OCI-LY1 (cell line): Measurements from ENCODE around the gene FBXO9.

Source experiments
- H2AFZ ChIP-seq: fragments of 200-600 bp; sonication (generic), shearing (Covaris generic); 2 replicates; pipeline ENCODE4 v1.6.0; 2014; ENCODE audit warnings: antibody characterized with exemption, mild to moderate bottlenecking, low read length
- H3F3A ChIP-seq: fragments of 200-600 bp; sonication (generic), shearing (Covaris generic); 2 replicates; pipeline ENCODE4 v1.6.0; 2014; ENCODE audit warnings: mild to moderate bottlenecking, antibody characterized with exemption, low read length, moderate library complexity; ENCODE audit not compliant: insufficient read depth
- H3K27ac ChIP-seq: fragments of 200-600 bp; sonication (generic); 2 replicates; pipeline ENCODE4 v1.5.1; 2014; ENCODE audit warnings: low read length, mixed run types, mild to moderate bottlenecking, low read depth; ENCODE audit not compliant: poor library complexity, severe bottlenecking
- H3K27me3 ChIP-seq: fragments of 200-600 bp; sonication (generic); 2 replicates; pipeline ENCODE4 v1.6.0; 2014; ENCODE audit warnings: antibody characterized with exemption, mild to moderate bottlenecking, low read length, moderate library complexity; ENCODE audit not compliant: insufficient read depth
- H3K36me3 ChIP-seq: fragments of 200-600 bp; sonication (generic); 2 replicates; pipeline ENCODE4 v1.6.1; 2014; ENCODE audit warnings: mild to moderate bottlenecking, antibody characterized with exemption, low read length, moderate library complexity, mixed read lengths; ENCODE audit not compliant: insufficient read depth
- H3K4me1 ChIP-seq: fragments of 200-600 bp; sonication (generic); 2 replicates; pipeline ENCODE4 v1.5.1; 2014; ENCODE audit warnings: mild to moderate bottlenecking, low read length, moderate library complexity; ENCODE audit not compliant: insufficient read depth, severe bottlenecking
- H3K4me2 ChIP-seq: fragments of 200-600 bp; sonication (generic), shearing (Covaris generic); 2 replicates; pipeline ENCODE4 v1.6.1; 2014; ENCODE audit warnings: low read length
- H3K4me3 ChIP-seq: fragments of 200-600 bp; sonication (generic); 2 replicates; pipeline ENCODE4 v1.5.1; 2014; ENCODE audit warnings: low read length, low read depth, mild to moderate bottlenecking, mixed read lengths; ENCODE audit not compliant: poor library complexity, severe bottlenecking
- H3K79me2 ChIP-seq: fragments of 200-600 bp; shearing (Covaris generic); 2 replicates; pipeline ENCODE4 v1.6.1; 2016; ENCODE audit warnings: mixed run types, low read length, mixed read lengths; ENCODE audit not compliant: insufficient read depth
- H3K9ac ChIP-seq: fragments of 200-600 bp; sonication (generic), shearing (Covaris generic); 2 replicates; pipeline ENCODE4 v1.6.1; 2014; ENCODE audit warnings: mild to moderate bottlenecking, low read length, mixed read lengths
- H3K9me2 ChIP-seq: fragments of 200-600 bp; sonication (generic), shearing (Covaris generic); 2 replicates; pipeline ENCODE4 v1.6.1; 2014; ENCODE audit warnings: low read depth, mild to moderate bottlenecking, low read length, mixed read lengths
- H3K9me3 ChIP-seq: fragments of 200-600 bp; shearing (Covaris generic); 2 replicates; pipeline ENCODE4 v1.6.1; 2014; ENCODE audit warnings: low read length, mixed read lengths
- H4K20me1 ChIP-seq: fragments of 200-600 bp; sonication (generic), shearing (Covaris generic); 2 replicates; pipeline ENCODE4 v1.6.0; 2016; ENCODE audit warnings: mild to moderate bottlenecking, low read length; ENCODE audit not compliant: insufficient read depth
- CTCF ChIP-seq: fragments of 200-600 bp; sonication (generic), shearing (Covaris generic); IDR thresholded peaks from 2 replicates; pipeline ENCODE4 v1.5.1; 2017; ENCODE audit warnings: mild to moderate bottlenecking, antibody characterized with exemption, low read length, moderate library complexity, mixed read lengths
- EZH2 ChIP-seq: fragments of 200-600 bp; sonication (generic), shearing (Covaris generic); IDR thresholded peaks from 2 replicates; pipeline ENCODE4 v1.8.0; 2017; ENCODE audit warnings: borderline replicate concordance, mixed run types, mild to moderate bottlenecking, antibody characterized with exemption, low read length, moderate library complexity, mixed read lengths

FBXO9 gene

GRCh38 chr6:53112871-53113270 is 47.7 kb downstream of the FBXO9 start:
- Histone ChIP-seq H3K4me3 (no peak overlapping the region), H3K36me3 (no peaks in the 10 kb centered on the region), H3K79me2 (no peaks in the 10 kb centered on the region), H3K27ac (no peak overlapping the region), H4K20me1 (no peaks in the 10 kb centered on the region), H3K27me3 (no peaks in the 10 kb centered on the region), H3K4me2 (no peak overlapping the region), H2AFZ (no peak overlapping the region), H3K9ac (no peak overlapping the region), H3K4me1 (no peaks in the 10 kb centered on the region), H3F3A (no peaks in the 10 kb centered on the region), H3K9me2 (no peaks in the 10 kb centered on the region), H3K9me3 (no peaks in the 10 kb centered on the region)
- TF ChIP-seq CTCF: no peak
- no peak for TF ChIP-seq EZH2

GRCh38 chr6:53113742-53114141 is 48.5 kb downstream of the FBXO9 start:
- no peaks in the 10 kb centered on the region for H3K9me2 ChIP-seq
- H4K20me1 ChIP-seq: no peaks in the 10 kb centered on the region
- no peaks in the 10 kb centered on the region for H3K9me3 ChIP-seq
- no peaks in the 10 kb centered on the region for H3K27me3 ChIP-seq
- no peak overlapping the region for H3K4me3 ChIP-seq
- H3K36me3 ChIP-seq: no peaks in the 10 kb centered on the region
- no peak overlapping the region for H2AFZ ChIP-seq
- H3K9ac ChIP-seq: no peak overlapping the region
- TF ChIP-seq CTCF (no peak), EZH2 (no peak)
- no peak overlapping the region for H3K4me2 ChIP-seq
- no peak overlapping the region for H3K27ac ChIP-seq
- no peaks in the 10 kb centered on the region for H3K79me2 ChIP-seq
- H3K4me1 ChIP-seq: no peaks in the 10 kb centered on the region
- H3F3A ChIP-seq: no peaks in the 10 kb centered on the region

- Histone ChIP-seq H3K9me3 (no peaks in the 10 kb centered on the region), H3K9ac (no peak overlapping the region), H3K27ac (no peak overlapping the region), H4K20me1 (no peaks in the 10 kb centered on the region), H3K27me3 (no peaks in the 10 kb centered on the region), H3F3A (no peaks in the 10 kb centered on the region), H3K4me2 (no peak overlapping the region), H3K4me1 (no peaks in the 10 kb centered on the region), H3K4me3 (no peak overlapping the region), H3K9me2 (no peaks in the 10 kb centered on the region), H2AFZ (no peak overlapping the region), H3K36me3 (no peaks in the 10 kb centered on the region), H3K79me2 (no peaks in the 10 kb centered on the region)
- TF ChIP-seq EZH2 (no peak), CTCF (no peak)
Measured at GRCh38 chr6:53115113-53115512, 49.9 kb downstream of the FBXO9 start.
